WERI-Rb-1 (cell line): ENCODE data around the gene KRTAP10-1.

Experiments used
- DNase-seq: peaks from one replicate; pipeline ENCODE4 v3.0.0-alpha.2; 2020
- H3K27ac ChIP-seq: fragments of 250-450 bp; sonication (Bioruptor Pico); 2 replicates; pipeline ENCODE4 v1.5.1; 2020; ENCODE audit warnings: mild to moderate bottlenecking, moderate library complexity
- H3K27me3 ChIP-seq: fragments of 250-450 bp; sonication (Bioruptor Pico); 2 replicates; pipeline ENCODE4 v1.5.1; 2021; ENCODE audit warnings: mild to moderate bottlenecking, low read depth, moderate library complexity; ENCODE audit not compliant: insufficient read depth, severe bottlenecking
- H3K36me3 ChIP-seq: fragments of 250-450 bp; sonication (Bioruptor Pico); 2 replicates; pipeline ENCODE4 v1.5.1; 2020; ENCODE audit warnings: mild to moderate bottlenecking, moderate library complexity
- H3K4me3 ChIP-seq: 2 replicates; pipeline ENCODE4 v1.5.1; 2011; ENCODE audit warnings: low read depth, mild to moderate bottlenecking, control low read depth, low read length
- H3K9me3 ChIP-seq: fragments of 250-450 bp; sonication (Bioruptor Pico); 2 replicates; pipeline ENCODE4 v1.5.1; 2021; ENCODE audit warnings: mild to moderate bottlenecking, moderate library complexity; ENCODE audit not compliant: severe bottlenecking
- CTCF ChIP-seq: IDR thresholded peaks from 2 replicates; pipeline ENCODE4 v1.5.1; 2011; ENCODE audit warnings: low read depth, mild to moderate bottlenecking, control low read depth, inconsistent platforms, low read length

Gene KRTAP10-1

DNA sequence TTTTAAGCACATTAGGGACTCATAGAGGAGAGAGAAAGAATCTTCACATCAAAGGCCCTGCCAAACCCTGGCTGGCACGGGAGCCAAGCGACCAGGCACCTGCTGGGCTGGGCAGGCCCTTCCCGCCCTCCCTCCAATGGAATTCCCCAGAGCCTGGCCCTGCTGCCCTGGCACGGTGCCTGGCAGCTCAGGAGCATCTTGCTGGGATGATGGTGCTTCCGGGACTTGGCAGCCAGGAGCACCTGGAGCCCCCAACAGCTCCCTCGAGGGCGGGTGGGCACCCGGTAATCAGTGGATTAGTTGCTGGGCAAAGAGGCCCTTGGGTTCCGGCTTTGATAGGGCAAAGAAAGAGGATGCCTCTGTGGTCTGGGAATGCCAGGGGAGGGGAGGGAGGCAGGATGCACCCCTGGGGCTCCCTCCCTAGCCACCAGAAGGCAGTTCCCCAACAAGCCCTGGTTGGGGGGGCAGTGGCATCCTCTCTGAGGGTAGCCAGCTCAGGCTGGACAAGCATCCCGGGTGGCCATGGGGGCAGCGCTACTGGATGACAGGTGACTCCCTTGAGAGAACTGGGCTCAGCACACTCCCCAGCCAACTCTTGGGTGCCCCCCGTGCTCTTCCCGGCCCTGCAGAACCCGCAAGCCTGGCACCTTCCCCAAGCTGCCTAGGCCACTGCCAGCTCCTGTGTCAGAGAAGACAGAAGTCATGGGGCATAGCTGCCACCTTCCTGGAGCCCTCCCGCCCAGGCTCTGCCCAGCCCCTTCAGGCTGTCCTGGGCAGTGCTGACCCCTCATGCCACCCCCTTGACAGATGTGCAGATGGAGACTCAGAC lies 26.4 kb downstream of the KRTAP10-1 start:
- DNase-seq = no peak
- no peak overlapping the region for H3K4me3 ChIP-seq
- no peak overlapping the region for H3K27ac ChIP-seq
- no peaks in the 10 kb centered on the region for H3K36me3 ChIP-seq
- no peaks in the 10 kb centered on the region for H3K27me3 ChIP-seq
- H3K9me3 ChIP-seq = peaks cover 7% of the 10 kb centered on the region
- no peak for TF ChIP-seq CTCF

DNA sequence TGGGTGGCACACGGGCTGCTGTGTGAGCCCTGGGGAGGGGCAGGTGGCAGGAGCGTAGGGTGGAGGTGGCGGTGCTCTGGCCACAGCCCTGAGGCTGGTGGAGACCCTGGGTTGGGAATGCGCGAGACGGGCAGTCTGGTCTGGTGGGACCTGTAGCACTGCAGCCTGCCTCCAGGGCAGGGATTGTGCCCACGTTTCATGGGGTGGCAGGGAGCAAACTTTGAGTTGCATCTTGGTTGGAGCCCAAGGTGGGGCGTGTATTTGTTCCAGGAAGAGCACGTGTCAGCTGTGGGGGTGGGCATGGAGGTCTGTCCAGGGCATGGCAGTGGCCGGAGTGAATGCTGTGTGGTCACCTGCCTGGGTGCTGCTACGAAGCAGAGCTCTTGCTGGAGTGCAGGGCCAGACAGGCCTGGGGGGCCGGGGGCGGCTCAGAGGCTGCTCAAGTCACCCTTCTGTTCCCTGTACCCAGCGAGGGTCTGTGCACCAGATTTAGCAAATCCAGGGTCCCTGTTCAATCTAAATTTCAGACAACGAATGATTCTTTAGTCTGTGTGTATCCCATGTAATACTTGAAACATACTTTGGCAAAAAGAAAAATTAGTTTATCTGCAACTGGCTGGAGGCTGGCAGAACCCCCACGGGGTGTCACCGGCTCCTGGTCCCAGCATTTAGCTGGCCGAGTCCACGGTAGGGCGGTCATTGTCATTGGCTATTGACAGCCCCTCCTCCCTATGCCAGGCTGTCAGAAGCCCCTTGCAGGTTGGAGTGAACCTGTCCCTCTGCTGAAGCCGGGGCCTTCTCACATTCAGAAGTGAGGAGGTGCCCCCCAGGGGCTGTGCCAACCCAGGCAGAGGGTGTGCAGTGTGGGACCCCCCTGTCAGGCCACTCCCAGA lies 27.3 kb downstream of the KRTAP10-1 start:
- TF ChIP-seq CTCF = no peak
- H3K27ac ChIP-seq = no peak overlapping the region
- no peak for DNase-seq
- no peaks in the 10 kb centered on the region for H3K27me3 ChIP-seq
- H3K4me3 ChIP-seq = no peak overlapping the region
- H3K9me3 ChIP-seq = peaks cover 6% of the 10 kb centered on the region
- H3K36me3 ChIP-seq = no peaks in the 10 kb centered on the region

- no peak for TF ChIP-seq CTCF
- no peaks in the 10 kb centered on the region for H3K27me3 ChIP-seq
Observed at GRCh38 chr21:44511938-44512275, 28.1 kb downstream of the KRTAP10-1 start.

GRCh38 chr21:44511219-44511937 lies 28.6 kb downstream of the KRTAP10-1 start:
- Histone ChIP-seq H3K9me3 (no peaks in the 10 kb centered on the region), H3K4me3 (no peak overlapping the region), H3K36me3 (no peaks in the 10 kb centered on the region), H3K27ac (no peak overlapping the region), H3K27me3 (no peaks in the 10 kb centered on the region)
- no peak for TF ChIP-seq CTCF
- no peak for DNase-seq

More at GRCh38 chr21:44511938-44512275, 28.1 kb downstream of the KRTAP10-1 start:
- Histone ChIP-seq H3K27ac (no peak overlapping the region), H3K4me3 (no peak overlapping the region), H3K36me3 (no peaks in the 10 kb centered on the region), H3K9me3 (no peaks in the 10 kb centered on the region)
- no peak for DNase-seq

DNA sequence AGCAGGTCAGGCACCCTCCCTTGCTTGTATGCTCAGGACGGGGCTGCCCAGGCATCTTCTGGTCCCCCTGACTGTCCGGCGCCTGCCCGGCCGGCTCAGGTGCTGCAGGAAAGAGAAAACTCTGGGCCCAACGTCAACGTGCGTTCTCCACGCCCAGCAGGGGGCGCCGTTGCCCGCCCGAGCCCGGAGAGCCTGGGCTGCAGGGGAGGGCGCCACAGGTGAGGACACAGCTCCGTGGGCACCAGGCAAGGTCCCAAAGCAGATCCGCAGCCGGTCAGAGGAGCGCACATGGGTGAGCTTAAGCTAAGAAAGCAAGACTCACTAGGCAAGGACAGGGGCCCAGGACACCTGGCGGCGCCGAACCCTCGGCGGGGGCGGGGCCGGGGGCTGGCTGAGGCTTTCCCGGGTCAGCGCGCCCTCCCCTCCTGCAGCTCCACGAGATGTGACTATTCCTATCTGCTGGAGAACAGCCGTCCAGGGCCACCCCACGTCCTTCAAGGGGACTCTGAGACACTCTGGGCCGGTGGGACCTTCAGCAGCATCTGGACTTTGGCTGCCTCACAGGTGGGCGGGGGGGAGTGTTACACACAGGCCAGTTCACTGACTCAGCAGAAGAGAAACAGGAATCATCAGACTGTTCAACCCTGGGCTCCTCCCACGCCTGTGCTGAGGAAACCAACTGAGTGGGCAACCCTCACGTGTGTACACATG lies 29.3 kb downstream of the KRTAP10-1 start:
- Histone ChIP-seq H3K36me3 (no peaks in the 10 kb centered on the region), H3K27me3 (no peaks in the 10 kb centered on the region), H3K27ac (peak overlapping the region; percentile 12), H3K4me3 (peak overlapping the region; percentile 50), H3K9me3 (no peaks in the 10 kb centered on the region)
- peak; percentile 97 for TF ChIP-seq CTCF
- peak; percentile 90 for DNase-seq
